Left hindlimb (tissue), 1 donor: ENCODE measurements around the gene UQCC5.
A peak's percentile ranks its signal among the peaks of the same experiment; 100 is the strongest.

Experiments
- DNase-seq: peaks from one replicate; pipeline ENCODE4 v3.0.0-alpha.2; 2018

UQCC5 gene

DNA sequence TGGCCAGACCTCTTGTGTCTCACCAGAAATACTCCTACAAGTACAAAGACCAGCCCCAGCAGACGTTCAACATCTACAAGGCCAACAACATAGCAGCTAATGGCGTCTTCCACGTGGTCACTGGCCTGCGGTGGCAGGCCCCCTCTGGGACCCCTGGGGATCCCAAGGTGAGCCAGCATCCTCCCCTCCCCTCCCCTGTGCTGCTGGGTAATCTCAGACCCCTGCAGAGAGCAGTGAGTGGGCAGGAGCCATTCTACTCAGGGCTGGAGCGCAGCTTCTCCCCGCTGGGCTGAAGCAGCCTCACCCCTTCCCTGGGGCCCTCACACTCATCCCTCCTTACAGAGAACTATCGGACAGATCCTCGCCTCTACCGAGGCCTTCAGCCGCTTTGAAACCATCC lies 31.4 kb upstream of the UQCC5 start:
- no peak for DNase-seq

DNA sequence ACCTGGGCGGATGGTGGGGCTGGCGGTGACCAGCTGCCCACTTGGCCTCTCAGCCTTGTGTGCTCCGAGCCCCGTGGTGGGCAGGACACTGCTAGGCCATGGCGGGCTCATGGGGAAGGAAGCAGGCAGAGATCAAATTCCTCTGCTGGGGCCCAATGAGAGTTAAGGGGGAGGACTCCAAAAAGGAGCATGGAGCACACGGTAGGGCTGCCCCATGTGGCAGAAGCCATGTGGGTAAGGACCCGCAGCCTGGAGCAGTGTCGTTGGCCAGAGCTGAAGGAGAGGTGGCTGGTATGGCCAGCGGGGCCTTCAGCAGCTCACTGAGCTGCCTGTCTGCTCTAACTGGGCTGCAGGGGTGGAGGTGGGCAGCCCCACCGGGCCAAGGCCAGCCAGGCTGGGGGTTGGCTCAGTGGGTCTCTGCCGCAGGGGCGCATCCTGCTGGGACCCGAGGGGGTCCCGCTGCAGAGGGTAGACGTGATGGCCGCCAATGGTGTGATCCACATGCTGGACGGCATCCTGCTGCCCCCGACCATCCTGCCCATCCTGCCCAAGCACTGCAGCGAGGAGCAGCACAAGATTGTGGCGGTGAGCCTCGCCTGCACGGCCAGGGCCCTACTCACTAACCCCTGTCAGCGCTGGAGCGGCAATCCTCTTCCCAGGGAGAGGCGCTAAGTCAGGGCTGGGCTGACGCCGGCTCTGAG lies 30.0 kb upstream of the UQCC5 start:
- DNase-seq, result no peak

DNA sequence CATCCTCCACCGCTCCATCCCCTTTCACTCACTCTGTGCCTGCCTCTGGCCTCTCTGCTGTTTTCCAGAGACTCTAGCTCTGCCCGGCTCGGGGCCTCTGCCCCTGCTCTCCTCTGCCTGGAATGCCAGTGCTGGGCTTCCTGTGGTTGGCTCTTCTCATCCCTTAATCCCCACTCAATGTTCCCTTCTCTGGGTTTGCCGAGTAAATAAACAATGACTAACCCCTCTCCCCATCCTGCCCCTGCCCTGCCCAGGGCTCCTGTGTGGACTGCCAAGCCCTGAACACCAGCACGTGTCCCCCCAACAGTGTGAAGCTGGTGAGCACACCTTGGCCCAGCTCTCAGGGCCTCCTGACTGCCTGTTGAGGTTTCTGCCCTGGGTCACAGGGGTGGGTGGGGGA lies 29.0 kb upstream of the UQCC5 start:
- DNase-seq, result no peak

DNA sequence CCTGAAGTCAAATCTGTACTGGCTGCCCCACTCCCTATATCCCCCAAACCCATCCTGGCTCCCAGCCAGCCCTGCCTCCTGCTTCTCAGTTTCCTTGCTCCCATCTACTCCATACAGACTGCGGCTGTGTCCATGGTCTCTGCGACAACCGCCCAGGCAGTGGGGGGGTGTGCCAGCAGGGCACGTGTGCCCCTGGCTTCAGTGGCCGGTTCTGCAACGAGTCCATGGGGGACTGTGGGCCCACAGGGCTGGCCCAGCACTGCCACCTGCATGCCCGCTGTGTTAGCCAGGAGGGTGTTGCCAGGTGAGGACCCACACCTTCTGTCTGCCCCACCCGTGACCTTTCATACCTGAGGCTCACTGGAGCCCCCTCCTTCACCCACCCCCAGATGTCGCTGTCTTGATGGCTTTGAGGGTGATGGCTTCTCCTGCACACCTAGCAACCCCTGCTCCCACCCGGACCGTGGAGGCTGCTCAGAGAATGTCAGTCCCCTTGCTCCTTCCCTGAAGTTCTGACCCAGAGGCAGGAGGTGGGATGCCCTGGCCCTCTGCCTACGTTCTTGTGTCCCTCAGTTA lies 26.6 kb upstream of the UQCC5 start:
- DNase-seq, result no peak

DNA sequence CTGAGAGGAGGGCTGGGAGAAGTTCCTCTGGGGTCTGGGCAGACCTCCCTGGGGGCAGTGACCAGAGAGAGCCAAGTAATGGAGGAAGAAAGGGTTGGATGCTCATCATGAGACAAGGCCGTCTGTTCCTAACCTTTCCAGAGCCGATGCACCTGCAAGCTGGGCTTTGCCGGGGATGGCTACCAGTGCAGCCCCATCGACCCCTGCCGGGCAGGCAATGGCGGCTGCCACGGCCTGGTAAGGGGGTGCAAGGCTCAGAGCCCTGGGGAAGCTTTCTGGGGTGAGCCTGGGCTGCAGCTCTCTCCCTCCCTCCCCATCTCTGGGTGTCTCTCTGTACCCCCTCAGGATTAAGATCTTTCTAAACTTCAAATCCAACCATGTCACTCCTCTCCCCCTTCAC lies 24.9 kb upstream of the UQCC5 start:
- DNase-seq, result no peak

DNA sequence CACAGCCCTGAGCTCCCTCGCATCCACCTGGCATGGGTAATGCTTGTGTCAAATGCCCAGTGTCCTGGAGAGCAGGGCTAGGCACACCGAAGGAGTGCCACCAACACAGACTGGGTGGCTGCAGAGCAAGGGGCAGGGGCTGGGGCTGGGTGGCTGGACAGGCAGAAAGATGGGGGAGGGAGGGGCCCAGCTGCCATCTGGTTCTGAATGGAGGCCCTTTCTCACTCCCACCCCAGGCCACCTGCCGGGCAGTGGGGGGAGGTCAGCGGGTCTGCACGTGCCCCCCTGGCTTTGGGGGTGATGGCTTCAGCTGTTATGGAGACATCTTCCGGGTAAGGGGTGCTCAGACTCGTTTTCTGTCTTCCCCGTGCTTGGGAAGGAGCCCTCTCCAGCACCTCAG lies 24.3 kb upstream of the UQCC5 start:
- no peak for DNase-seq

DNA sequence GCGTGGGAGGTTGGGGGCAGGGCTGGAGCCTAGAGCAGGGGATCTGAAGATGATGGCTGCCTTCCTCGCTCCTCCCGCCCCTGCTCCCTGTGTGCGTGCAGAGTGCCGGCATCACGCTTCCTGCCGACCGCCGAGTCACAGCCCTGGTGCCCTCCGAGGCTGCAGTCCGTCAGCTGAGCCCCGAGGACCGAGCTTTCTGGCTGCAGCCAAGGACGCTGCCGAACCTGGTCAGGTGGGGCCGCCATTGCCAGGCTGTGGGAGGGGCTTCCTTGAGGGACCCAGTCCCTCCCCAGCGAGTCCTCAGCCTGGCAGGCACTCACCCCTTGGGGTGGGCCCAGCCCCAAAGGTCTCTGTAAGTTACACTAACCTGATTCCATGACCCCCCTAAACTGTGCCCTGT lies 23.7 kb upstream of the UQCC5 start:
- DNase-seq, result no peak

DNA sequence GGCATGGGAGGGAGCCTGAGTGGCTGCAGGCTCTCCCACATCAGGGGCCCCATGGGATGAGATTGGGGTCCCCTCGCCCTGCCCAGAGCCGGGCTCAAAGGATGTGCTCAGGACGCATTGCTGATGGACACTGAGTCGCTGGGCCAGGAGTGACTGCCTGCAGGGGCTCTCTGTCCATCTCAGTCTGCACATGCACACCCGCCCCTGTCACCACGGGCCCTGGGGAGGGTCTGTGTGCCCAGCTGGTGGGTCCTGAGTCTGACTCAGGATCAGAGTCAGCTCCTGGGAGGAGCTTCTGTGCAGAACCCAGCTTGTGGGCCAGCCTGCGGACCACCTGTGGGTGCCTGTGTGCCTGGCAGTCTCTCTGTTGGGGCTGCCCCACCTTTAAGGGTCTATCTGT lies 23.1 kb upstream of the UQCC5 start:
- DNase-seq, result no peak

DNA sequence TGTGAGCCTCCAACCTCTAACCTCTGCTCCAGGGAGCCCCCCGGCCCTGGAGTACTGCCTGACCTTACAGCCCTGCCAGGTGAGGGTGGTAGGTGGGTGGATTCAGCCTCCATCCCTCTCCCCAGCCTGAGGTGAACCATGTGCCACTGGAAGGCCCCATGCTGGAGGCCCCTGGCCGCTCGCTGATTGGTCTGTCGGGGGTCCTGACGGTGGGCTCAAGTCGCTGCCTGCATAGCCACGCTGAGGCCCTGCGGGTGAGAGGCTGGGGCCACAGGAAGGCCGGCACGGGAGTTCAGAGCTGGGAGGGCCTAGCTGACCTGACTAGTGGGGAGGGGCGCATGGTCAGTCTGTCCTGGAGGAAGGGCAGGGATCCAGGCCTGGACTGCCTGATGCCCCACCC lies 21.8 kb upstream of the UQCC5 start:
- no peak for DNase-seq

DNA sequence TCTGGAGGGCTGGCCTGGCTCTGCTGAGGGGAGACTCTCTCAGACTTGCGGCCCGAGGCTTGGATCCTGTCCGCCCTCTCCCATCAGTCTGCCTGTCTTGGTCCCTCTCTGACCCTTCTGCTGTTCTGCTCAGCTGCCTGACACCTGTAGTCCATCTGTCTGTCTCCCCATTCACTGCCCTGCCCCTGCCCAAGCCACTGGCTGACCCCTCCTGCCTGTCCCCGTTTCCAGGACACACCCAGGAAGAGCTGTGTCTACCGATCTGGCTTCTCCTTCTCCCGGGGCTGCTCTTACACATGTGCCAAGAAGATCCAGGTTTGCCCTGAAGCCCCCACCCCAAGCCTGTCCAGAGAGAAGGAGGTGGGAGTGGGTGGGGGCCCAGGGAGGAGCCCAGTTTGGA lies 21.2 kb upstream of the UQCC5 start:
- no peak for DNase-seq

DNA sequence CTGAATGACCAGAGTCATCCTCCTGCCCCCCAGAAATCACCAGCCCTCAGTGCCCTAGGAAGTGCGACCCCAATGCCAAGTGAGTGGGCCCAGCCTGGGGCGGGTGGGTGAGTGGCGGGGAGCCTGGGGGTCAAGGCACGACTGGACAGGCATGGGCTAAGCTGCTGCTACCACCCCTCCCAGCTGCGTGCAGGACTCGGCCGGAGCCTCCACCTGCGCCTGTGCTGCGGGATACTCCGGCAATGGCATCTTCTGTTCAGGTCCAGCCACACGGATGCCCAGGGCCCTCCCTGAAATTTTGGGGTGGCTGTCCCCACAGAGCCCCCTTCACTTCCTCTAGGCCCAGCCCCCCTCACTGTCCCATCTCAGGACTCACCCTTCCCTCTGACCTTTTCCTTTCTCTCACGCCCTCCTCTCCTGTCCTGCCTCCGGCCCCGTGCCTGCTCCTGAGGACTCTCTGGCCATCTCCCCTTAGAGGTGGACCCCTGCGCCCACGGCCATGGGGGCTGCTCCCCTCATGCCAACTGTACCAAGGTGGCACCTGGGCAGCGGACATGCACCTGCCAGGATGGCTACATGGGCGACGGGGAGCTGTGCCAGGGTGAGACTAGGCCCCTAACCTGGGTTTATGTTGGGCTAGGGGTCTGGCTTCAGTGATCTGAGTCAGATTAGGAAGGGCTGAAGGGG lies 19.8 kb upstream of the UQCC5 start:
- DNase-seq, result no peak

DNA sequence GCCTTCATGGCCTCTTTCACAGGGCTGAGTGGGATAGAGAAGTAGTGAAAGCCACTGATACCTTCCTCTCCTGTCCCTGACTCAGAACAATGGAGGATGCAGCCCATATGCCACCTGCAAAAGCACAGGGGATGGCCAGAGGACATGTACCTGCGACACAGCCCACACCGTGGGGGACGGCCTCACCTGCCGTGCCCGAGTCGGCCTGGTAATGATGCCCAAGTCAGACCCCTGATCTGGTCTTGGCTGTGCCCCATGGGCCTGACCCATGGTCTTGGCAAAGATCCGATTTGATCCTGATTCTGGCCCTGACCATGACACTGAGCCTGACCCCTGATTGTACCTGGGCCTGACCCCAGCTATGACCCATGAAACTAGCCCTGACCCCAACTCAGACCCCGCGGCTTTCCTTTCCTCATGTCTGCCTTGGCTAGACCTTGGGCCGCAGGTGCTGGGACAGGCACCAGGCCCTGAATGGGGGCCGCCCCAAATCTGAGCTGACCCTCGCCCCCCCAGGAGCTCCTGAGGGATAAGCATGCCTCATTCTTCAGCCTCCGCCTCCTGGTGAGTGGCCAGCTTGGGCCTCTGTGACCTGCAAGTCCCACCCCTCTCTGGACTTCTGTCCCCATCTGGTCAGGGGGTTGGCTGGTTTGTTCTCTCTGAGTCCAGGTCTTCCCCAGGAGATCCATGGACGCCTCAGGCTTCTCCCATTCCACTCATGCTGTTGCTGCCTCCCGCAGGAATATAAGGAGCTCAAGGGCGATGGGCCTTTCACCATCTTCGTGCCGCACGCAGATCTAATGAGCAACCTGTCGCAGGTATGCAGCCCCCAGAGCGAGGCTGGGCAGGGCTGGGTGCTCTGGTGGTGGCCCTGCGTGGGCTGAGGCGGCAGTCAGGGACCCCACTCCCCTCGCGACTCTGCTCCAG lies 18.3 kb upstream of the UQCC5 start:
- DNase-seq, result no peak

DNA sequence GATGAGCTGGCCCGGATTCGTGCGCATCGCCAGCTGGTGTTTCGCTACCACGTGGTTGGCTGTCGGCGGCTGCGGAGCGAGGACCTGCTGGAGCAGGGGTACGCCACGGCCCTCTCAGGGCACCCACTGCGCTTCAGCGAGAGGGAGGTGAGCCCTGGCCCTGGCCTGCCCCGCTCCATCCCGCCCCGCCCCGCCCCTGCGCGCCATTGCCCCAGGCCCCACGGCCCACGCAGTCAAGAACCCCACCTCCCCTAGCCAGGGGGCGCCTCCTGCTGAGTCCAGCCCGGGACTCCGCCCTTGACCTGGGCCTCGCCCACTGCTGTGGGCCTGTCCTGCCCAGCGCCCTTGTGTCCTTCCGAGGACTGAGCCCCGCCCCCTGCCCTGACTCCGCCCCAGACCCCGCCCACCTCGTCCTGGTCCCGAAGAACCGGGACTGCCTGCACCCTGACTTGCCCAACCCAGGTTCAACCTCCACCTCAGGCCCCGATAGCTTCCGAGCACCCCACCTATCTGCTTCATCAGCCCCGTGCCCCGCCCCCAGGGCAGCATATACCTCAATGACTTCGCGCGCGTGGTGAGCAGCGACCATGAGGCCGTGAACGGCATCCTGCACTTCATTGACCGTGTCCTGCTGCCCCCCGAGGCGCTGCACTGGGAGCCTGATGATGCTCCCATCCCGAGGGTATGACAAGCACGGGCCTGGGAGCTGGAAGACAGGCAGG lies 17.5 kb upstream of the UQCC5 start:
- no peak for DNase-seq

DNA sequence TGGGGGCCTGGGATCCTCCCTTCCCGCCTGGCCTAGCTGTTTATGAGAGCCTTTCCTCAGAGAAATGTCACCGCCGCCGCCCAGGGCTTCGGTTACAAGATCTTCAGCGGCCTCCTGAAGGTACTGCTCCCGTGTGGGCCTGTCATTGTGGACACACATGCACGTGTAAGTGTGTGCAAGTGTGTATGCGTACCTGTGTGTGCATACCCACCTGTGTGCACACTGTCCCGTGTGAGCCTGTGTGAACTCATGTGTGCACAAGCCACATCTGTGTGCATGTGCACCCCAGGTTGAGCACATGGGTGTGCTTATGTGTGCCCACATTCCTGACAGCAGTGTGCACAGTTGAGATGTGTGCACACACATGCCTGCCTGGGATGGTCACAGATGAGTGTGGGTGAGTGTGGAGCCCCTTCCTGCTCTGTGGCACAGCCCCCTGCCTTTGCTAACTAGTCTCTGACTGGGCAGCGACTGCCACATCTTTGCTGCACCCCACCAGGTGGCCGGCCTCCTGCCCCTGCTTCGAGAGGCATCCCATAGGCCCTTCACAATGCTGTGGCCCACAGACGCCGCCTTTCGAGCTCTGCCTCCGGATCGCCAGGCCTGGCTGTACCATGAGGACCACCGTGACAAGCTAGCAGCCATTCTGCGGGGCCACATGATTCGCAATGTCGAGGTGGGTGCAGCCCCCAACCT lies 16.8 kb upstream of the UQCC5 start:
- no peak for DNase-seq

DNA sequence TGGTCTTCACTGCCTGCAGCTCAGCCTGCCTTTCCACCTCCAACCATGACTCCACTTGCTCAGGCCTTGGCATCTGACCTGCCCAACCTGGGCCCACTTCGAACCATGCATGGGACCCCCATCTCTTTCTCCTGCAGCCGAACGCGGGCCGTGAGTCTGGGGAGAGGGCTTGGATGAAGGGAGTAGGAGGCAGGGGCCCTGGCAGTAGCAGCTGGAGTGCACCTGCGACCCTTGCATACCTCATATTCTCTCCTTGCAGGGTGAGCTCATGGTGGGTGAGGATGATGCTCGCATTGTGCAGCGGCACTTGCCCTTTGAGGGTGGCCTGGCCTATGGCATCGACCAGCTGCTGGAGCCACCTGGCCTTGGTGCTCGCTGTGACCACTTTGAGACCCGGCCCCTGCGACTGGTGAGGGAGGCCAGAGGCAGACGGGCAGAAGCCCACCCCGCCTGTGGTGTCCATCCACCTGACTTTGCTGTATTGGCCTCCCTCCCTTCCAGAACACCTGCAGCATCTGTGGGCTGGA lies 16.2 kb upstream of the UQCC5 start:
- DNase-seq, result no peak

DNA sequence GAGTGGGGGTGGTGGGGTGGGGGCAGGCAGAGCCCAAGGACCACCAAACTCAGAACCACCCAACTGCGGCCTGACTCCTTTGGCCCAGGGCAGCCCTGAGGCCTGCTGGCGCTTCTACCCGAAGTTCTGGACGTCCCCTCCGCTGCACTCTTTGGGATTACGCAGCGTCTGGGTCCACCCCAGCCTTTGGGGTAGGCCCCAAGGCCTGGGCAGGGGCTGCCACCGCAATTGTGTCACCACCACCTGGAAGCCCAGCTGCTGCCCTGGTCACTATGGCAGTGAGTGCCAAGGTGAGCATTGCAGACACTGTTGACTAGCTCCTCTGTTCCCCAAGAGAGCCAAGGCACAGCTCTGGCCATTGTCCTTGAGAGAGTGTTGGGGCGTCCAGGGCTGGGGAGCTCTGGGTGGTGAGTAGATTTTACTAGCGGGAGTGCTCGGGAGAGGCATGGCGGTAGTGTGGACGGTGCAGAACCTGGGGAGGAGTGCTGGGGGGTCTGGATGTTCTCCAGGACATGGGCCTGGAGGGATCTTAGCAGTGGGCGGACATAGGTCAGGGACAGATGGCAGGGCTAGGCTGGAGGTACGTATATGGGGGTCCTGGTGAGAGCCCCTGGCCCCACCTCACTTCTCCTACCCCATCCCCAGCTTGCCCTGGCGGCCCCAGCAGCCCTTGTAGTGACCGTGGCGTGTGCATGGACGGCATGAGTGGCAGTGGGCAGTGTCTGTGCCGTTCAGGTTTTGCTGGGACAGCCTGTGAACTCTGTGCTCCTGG lies 15.5 kb upstream of the UQCC5 start:
- no peak for DNase-seq

DNA sequence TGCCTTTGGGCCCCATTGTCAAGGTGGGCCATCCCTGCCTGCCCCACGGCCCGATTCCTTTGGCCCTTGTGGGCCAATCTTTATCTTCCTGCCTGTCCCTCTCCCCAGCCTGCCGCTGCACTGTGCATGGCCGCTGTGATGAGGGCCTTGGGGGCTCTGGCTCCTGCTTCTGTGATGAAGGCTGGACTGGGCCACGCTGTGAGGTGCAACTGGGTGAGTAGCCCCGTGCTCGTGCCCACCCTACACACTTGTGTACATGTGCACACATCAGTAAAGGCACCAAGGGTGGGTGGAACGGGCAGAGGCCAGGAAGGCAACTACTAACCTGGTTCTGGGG lies 14.9 kb upstream of the UQCC5 start:
- no peak for DNase-seq

DNA sequence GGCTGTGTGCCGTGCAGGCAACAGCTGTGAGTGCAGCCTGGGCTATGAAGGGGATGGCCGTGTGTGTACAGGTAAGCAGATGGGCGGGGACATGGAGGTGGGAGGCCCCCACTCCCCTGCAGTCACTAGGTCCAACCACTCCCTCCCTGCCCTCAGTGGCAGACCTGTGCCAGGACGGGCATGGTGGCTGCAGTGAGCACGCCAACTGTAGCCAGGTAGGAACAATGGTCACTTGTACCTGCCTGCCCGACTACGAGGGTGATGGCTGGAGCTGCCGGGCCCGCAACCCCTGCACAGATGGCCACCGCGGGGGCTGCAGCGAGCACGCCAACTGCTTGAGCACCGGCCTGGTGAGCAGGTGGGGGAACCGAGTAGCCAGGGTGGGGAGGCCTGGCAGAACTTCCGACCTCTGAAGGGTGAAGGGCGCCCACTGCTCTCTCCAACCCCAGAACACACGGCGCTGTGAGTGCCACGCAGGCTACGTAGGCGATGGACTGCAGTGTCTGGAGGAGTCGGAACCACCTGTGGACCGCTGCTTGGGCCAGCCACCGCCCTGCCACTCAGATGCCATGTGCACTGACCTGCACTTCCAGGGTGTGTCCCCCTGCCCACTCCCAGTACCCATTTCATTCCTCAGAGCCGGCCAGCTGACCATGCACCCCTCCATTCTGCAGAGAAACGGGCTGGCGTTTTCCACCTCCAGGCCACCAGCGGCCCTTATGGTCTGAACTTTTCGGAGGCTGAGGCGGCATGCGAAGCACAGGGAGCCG lies 14.3 kb upstream of the UQCC5 start:
- DNase-seq, result peak; percentile 25

DNA sequence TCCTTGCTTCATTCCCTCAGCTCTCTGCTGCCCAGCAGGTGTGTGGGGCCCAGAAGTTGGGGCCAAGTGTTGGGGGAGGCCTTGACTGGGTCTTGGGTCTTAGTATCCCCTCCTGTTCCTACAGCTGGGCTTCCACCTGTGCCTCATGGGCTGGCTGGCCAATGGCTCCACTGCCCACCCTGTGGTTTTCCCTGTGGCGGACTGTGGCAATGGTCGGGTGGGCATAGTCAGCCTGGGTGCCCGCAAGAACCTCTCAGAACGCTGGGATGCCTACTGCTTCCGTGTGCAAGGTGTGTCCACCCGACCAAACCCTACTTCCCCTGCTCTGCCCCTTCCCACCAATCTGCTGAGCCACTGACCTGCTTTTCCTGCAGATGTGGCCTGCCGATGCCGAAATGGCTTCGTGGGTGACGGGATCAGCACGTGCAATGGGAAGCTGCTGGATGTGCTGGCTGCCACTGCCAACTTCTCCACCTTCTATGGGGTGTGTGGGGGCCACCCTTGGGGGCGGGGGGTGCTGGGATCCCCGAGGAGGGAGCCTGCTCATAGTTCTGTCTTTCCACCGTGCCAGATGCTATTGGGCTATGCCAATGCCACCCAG lies 13.7 kb upstream of the UQCC5 start:
- peak; percentile 23 for DNase-seq
